A673 (cell line): ENCODE measurements around the gene GRIK3.

Source experiments
- CTCF ChIP-seq: fragments of 300-800, 200-600 bp; sonication (generic); conservative IDR thresholded peaks from 2 replicates; pipeline ENCODE4 v1.5.1; 2017; ENCODE audit warnings: low read depth, mild to moderate bottlenecking, antibody characterized with exemption, low read length, moderate library complexity, mixed read lengths
- EZH2 ChIP-seq: fragments of 200-600 bp; sonication (generic); IDR thresholded peaks from 2 replicates; pipeline ENCODE4 v1.6.1; 2017; ENCODE audit warnings: borderline replicate concordance, low read depth, mild to moderate bottlenecking, mixed read lengths, antibody characterized with exemption, low read length; ENCODE audit not compliant: poor library complexity, severe bottlenecking

DNA sequence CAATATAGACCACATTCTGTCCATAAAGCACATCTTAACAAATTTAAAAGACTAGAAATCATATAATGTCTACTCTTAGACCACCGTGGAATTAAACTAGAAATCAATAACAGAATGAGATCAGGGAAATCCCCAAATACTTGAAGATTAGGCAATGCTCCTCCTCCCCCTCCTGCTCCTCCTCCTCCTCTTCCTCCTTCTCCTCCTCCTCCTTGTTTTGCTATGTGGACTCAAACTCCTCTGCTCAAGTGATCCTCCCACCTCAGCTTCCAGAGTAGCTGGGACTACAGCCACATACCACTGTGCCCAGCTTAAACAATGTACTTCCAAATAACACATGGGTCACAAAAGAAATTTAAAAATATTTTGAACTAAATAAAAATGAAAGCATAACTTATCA lies 134.2 kb downstream of the GRIK3 start:
- no peak for TF ChIP-seq CTCF
- TF ChIP-seq EZH2, result no peak
